ENCODE results near the gene LPAR3. TPM values are rescaled to one million over a fixed set of nuclear protein-coding genes. Genes with fewer than 3 reads are reported as not detected.

Gene LPAR3
- total and polyA plus RNA-seq, 2 experiments from 2014 or later = 10.4 to 36.9 TPM

DNA sequence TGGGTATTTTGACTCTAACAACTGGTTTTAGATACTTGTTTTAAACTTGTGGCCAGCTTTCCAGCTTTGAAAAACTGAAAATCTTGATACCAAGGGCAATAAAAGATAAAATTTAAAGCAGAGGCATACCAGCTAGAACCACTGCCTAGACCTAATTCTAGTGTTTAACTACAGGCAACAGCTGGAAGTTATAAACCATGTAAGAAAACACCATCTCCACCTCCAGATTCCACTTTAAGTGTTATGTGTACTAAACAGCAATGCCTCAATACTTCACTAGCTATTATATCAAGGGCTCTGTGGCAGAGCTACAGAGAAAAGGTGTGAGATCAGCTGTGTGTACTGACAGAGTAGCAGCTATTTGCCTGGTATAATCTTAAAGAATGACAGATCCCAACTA lies 69.5 kb downstream of the LPAR3 start:
- Histone ChIP-seq H3K4me2 (no peak overlapping the region), H3K9me2 (ENCODE audit: insufficient read depth) (no peaks in the 10 kb centered on the region), H3K4me3 (no peak overlapping the region), H3K27ac (ENCODE audit: low read depth) (no peak overlapping the region), H3K4me1 (ENCODE audit: insufficient read depth) (peaks cover 28% of the 10 kb centered on the region), H4K20me1 (replicated peaks; ENCODE audit: insufficient read depth) (no peaks in the 10 kb centered on the region), H3K79me2 (replicated peaks; ENCODE audit: insufficient read depth) (no peaks in the 10 kb centered on the region; the same call in none of the 2 replicates), H2AFZ (no peak overlapping the region), H3K27me3 (ENCODE audit: insufficient read depth) (no peaks in the 10 kb centered on the region), H3K36me3 (ENCODE audit: insufficient read depth) (no peaks in the 10 kb centered on the region), H3F3A (replicated peaks; ENCODE audit: low read depth) (no peaks in the 10 kb centered on the region)
- no peak overlapping the region for H3K4me3 Mint-ChIP-seq
- no peaks in the 10 kb centered on the region for H3K9me3 Mint-ChIP-seq
- H3K27me3 Mint-ChIP-seq (ENCODE audit: insufficient read depth, low read depth, poor library complexity) = peaks cover 3% of the 10 kb centered on the region
- H3K36me3 Mint-ChIP-seq (ENCODE audit: low read depth) = no peaks in the 10 kb centered on the region
- no peak for DNase-seq (ENCODE audit: low spot score)
- no peak overlapping the region for H3K27ac Mint-ChIP-seq
- peaks cover 21% of the 10 kb centered on the region for H3K4me1 Mint-ChIP-seq
- TF ChIP-seq JUNB (IDR thresholded peaks at IDR 0.05; ENCODE audit: unreplicated experiment) (no peak), CREB1 (CRISPR knock-in tag; IDR thresholded peaks at IDR 0.05; ENCODE audit: low read depth) (no peak), EZH2 (IDR thresholded peaks at IDR 0.05; ENCODE audit: low read depth, unreplicated experiment) (no peak), EZH2phosphoT487 (IDR thresholded peaks at IDR 0.05; ENCODE audit: unreplicated experiment) (no peak), NANOG (IDR thresholded peaks at IDR 0.05; ENCODE audit: borderline replicate concordance) (no peak), POLR2AphosphoS5 (IDR thresholded peaks at IDR 0.05; ENCODE audit: low read depth) (no peak), STAT1 (IDR thresholded peaks at IDR 0.05; ENCODE audit: unreplicated experiment) (no peak), ZNF331 (CRISPR knock-in tag; IDR thresholded peaks at IDR 0.05; ENCODE audit: low read depth) (no peak), ZNF114 (CRISPR knock-in tag; IDR thresholded peaks at IDR 0.05) (no peak)
- TF ChIP-seq, protein P1, sequence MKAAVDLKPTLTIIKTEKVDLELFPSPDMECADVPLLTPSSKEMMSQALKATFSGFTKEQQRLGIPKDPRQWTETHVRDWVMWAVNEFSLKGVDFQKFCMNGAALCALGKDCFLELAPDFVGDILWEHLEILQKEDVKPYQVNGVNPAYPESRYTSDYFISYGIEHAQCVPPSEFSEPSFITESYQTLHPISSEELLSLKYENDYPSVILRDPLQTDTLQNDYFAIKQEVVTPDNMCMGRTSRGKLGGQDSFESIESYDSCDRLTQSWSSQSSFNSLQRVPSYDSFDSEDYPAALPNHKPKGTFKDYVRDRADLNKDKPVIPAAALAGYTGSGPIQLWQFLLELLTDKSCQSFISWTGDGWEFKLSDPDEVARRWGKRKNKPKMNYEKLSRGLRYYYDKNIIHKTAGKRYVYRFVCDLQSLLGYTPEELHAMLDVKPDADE (IDR thresholded peaks at IDR 0.05) = no peak
- TF ChIP-seq, protein P2, sequence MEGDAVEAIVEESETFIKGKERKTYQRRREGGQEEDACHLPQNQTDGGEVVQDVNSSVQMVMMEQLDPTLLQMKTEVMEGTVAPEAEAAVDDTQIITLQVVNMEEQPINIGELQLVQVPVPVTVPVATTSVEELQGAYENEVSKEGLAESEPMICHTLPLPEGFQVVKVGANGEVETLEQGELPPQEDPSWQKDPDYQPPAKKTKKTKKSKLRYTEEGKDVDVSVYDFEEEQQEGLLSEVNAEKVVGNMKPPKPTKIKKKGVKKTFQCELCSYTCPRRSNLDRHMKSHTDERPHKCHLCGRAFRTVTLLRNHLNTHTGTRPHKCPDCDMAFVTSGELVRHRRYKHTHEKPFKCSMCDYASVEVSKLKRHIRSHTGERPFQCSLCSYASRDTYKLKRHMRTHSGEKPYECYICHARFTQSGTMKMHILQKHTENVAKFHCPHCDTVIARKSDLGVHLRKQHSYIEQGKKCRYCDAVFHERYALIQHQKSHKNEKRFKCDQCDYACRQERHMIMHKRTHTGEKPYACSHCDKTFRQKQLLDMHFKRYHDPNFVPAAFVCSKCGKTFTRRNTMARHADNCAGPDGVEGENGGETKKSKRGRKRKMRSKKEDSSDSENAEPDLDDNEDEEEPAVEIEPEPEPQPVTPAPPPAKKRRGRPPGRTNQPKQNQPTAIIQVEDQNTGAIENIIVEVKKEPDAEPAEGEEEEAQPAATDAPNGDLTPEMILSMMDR (conservative IDR thresholded peaks at IDR 0.05; ENCODE audit: low read depth in 2 of 2) = no peak
- TF ChIP-seq, protein P3, sequence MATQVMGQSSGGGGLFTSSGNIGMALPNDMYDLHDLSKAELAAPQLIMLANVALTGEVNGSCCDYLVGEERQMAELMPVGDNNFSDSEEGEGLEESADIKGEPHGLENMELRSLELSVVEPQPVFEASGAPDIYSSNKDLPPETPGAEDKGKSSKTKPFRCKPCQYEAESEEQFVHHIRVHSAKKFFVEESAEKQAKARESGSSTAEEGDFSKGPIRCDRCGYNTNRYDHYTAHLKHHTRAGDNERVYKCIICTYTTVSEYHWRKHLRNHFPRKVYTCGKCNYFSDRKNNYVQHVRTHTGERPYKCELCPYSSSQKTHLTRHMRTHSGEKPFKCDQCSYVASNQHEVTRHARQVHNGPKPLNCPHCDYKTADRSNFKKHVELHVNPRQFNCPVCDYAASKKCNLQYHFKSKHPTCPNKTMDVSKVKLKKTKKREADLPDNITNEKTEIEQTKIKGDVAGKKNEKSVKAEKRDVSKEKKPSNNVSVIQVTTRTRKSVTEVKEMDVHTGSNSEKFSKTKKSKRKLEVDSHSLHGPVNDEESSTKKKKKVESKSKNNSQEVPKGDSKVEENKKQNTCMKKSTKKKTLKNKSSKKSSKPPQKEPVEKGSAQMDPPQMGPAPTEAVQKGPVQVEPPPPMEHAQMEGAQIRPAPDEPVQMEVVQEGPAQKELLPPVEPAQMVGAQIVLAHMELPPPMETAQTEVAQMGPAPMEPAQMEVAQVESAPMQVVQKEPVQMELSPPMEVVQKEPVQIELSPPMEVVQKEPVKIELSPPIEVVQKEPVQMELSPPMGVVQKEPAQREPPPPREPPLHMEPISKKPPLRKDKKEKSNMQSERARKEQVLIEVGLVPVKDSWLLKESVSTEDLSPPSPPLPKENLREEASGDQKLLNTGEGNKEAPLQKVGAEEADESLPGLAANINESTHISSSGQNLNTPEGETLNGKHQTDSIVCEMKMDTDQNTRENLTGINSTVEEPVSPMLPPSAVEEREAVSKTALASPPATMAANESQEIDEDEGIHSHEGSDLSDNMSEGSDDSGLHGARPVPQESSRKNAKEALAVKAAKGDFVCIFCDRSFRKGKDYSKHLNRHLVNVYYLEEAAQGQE (IDR thresholded peaks at IDR 0.05; ENCODE audit: unreplicated experiment) = no peak
- TF ChIP-seq, protein P4, sequence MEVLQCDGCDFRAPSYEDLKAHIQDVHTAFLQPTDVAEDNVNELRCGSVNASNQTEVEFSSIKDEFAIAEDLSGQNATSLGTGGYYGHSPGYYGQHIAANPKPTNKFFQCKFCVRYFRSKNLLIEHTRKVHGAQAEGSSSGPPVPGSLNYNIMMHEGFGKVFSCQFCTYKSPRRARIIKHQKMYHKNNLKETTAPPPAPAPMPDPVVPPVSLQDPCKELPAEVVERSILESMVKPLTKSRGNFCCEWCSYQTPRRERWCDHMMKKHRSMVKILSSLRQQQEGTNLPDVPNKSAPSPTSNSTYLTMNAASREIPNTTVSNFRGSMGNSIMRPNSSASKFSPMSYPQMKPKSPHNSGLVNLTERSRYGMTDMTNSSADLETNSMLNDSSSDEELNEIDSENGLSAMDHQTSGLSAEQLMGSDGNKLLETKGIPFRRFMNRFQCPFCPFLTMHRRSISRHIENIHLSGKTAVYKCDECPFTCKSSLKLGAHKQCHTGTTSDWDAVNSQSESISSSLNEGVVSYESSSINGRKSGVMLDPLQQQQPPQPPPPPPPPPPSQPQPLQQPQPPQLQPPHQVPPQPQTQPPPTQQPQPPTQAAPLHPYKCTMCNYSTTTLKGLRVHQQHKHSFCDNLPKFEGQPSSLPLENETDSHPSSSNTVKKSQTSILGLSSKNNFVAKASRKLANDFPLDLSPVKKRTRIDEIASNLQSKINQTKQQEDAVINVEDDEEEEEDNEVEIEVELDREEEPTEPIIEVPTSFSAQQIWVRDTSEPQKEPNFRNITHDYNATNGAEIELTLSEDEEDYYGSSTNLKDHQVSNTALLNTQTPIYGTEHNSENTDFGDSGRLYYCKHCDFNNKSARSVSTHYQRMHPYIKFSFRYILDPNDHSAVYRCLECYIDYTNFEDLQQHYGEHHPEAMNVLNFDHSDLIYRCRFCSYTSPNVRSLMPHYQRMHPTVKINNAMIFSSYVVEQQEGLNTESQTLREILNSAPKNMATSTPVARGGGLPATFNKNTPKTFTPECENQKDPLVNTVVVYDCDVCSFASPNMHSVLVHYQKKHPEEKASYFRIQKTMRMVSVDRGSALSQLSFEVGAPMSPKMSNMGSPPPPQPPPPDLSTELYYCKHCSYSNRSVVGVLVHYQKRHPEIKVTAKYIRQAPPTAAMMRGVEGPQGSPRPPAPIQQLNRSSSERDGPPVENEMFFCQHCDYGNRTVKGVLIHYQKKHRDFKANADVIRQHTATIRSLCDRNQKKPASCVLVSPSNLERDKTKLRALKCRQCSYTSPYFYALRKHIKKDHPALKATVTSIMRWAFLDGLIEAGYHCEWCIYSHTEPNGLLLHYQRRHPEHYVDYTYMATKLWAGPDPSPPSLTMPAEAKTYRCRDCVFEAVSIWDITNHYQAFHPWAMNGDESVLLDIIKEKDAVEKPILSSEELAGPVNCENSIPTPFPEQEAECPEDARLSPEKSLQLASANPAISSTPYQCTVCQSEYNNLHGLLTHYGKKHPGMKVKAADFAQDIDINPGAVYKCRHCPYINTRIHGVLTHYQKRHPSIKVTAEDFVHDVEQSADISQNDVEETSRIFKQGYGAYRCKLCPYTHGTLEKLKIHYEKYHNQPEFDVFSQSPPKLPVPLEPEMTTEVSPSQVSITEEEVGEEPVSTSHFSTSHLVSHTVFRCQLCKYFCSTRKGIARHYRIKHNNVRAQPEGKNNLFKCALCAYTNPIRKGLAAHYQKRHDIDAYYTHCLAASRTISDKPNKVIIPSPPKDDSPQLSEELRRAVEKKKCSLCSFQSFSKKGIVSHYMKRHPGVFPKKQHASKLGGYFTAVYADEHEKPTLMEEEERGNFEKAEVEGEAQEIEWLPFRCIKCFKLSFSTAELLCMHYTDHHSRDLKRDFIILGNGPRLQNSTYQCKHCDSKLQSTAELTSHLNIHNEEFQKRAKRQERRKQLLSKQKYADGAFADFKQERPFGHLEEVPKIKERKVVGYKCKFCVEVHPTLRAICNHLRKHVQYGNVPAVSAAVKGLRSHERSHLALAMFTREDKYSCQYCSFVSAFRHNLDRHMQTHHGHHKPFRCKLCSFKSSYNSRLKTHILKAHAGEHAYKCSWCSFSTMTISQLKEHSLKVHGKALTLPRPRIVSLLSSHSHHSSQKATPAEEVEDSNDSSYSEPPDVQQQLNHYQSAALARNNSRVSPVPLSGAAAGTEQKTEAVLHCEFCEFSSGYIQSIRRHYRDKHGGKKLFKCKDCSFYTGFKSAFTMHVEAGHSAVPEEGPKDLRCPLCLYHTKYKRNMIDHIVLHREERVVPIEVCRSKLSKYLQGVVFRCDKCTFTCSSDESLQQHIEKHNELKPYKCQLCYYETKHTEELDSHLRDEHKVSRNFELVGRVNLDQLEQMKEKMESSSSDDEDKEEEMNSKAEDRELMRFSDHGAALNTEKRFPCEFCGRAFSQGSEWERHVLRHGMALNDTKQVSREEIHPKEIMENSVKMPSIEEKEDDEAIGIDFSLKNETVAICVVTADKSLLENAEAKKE (CRISPR knock-in tag; IDR thresholded peaks at IDR 0.05) = no peak
- ATAC-seq = no peak

Data from GM23338 (cell line).